ENCODE results near the gene ADGRG3. TPM values are rescaled to one million over a fixed set of nuclear protein-coding genes. Genes with fewer than 3 reads are reported as not detected.

ADGRG3 gene
- total RNA-seq, 3 donors from 2014 or later (not counting 1 experiment from before 2014, with no cell fraction given) = 16.6 to 57.3 (median 20.7) TPM

- Mint-ChIP-seq H3K27ac (no peak overlapping the region), H3K27me3 (ENCODE audit: low read depth in 2 of 2) (no peaks in the 10 kb centered on the region), H3K4me3 (no peak overlapping the region), H3K36me3 (no peaks in the 10 kb centered on the region), H3K4me1 (peaks cover 0 to 17% of the 10 kb centered on the region in 2 donors), H3K9me3 (no peaks in the 10 kb centered on the region)
- Histone ChIP-seq H3K36me3 (ENCODE audit: control insufficient read depth, insufficient read depth, low read length) (peaks cover 2% of the 10 kb centered on the region), H3K4me3 (ENCODE audit: low read length) (no peak overlapping the region), H3K27me3 (ENCODE audit: control insufficient read depth, insufficient read depth, low read length) (no peaks in the 10 kb centered on the region), H3K27ac (ENCODE audit: low read length) (no peak overlapping the region), H3K9me3 (ENCODE audit: control insufficient read depth, insufficient read depth, low read length) (no peaks in the 10 kb centered on the region), H3K4me1 (ENCODE audit: control insufficient read depth, insufficient read depth, low read length) (peaks cover 12% of the 10 kb centered on the region)
- intact Hi-C loops (cut with micrococcal nuclease) = no loop called here
- TF ChIP-seq CTCF (IDR thresholded peaks at IDR 0.05) = no peak
- peak in 1 of 3 donors; percentile 33 for ATAC-seq
- DNase-seq = no peak
- 74% methylated on average over 14 of the region's 14 CpGs for WGBS (ENCODE audit: insufficient coverage)
These were observed 9.7 kb downstream of the ADGRG3 start for GRCh38 chr16:57677622-57678369.

GRCh38 chr16:57679016-57679415 lies 10.9 kb downstream of the ADGRG3 start:
- H3K9me3 Mint-ChIP-seq = no peaks in the 10 kb centered on the region
- no peak overlapping the region for H3K27ac ChIP-seq (ENCODE audit: low read length)
- intact Hi-C loops (cut with micrococcal nuclease) = no loop called here

GRCh38 chr16:57679767-57680482 lies 11.8 kb downstream of the ADGRG3 start:
- Histone ChIP-seq H3K27me3 (ENCODE audit: control insufficient read depth, insufficient read depth, low read length) (no peaks in the 10 kb centered on the region), H3K4me1 (ENCODE audit: control insufficient read depth, insufficient read depth, low read length) (peaks cover 12% of the 10 kb centered on the region), H3K9me3 (ENCODE audit: control insufficient read depth, insufficient read depth, low read length) (no peaks in the 10 kb centered on the region), H3K4me3 (ENCODE audit: low read length) (no peak overlapping the region), H3K27ac (ENCODE audit: low read length) (no peak overlapping the region), H3K36me3 (ENCODE audit: control insufficient read depth, insufficient read depth, low read length) (peaks cover 2% of the 10 kb centered on the region)
- no peak for TF ChIP-seq CTCF (IDR thresholded peaks at IDR 0.05)
- Mint-ChIP-seq H3K36me3 (no peaks in the 10 kb centered on the region), H3K9me3 (no peaks in the 10 kb centered on the region), H3K4me1 (peaks cover 0 to 11% of the 10 kb centered on the region in 2 donors), H3K27ac (peak overlapping the region in 1 of 2 donors; percentile 22), H3K27me3 (ENCODE audit: low read depth in 2 of 2) (no peaks in the 10 kb centered on the region), H3K4me3 (no peak overlapping the region)
- 86% methylated on average over 4 of the region's 7 CpGs for WGBS (ENCODE audit: insufficient coverage)
- no peak for ATAC-seq
- no peak for DNase-seq
- intact Hi-C loops (cut with micrococcal nuclease) = no loop called here

More at GRCh38 chr16:57679016-57679415, 10.9 kb downstream of the ADGRG3 start:
- no peaks in the 10 kb centered on the region for H3K36me3 Mint-ChIP-seq
- H3K4me1 ChIP-seq (ENCODE audit: control insufficient read depth, insufficient read depth, low read length) = peaks cover 12% of the 10 kb centered on the region
- H3K27me3 Mint-ChIP-seq (ENCODE audit: low read depth in 2 of 2) = no peaks in the 10 kb centered on the region
- no peak overlapping the region for H3K4me3 Mint-ChIP-seq
- no peaks in the 10 kb centered on the region for H3K27me3 ChIP-seq (ENCODE audit: control insufficient read depth, insufficient read depth, low read length)
- no peak for DNase-seq
- no peak overlapping the region for H3K27ac Mint-ChIP-seq
- ATAC-seq = peak in 1 of 3 donors; percentile 8
- H3K9me3 ChIP-seq (ENCODE audit: control insufficient read depth, insufficient read depth, low read length) = no peaks in the 10 kb centered on the region
- H3K36me3 ChIP-seq (ENCODE audit: control insufficient read depth, insufficient read depth, low read length) = peaks cover 2% of the 10 kb centered on the region
- H3K4me3 ChIP-seq (ENCODE audit: low read length) = no peak overlapping the region
- no peak for TF ChIP-seq CTCF (IDR thresholded peaks at IDR 0.05)
- 93% methylated on average over 12 of the region's 12 CpGs for WGBS (ENCODE audit: insufficient coverage)
- H3K4me1 Mint-ChIP-seq = peaks cover 0 to 11% of the 10 kb centered on the region in 2 donors

Data from natural killer cell (primary cell).